Vagina (tissue), 2 donors: ENCODE data around the gene CACNA2D4.

Experiments used
- CTCF ChIP-seq, 3 experiments: fragments of 450-650 bp in 2 of 3; fragments of 200-600 bp in 1 of 3; sonication (generic) in 1 of 3; IDR thresholded peaks; one replicate each; pipeline ENCODE4 v1.5.1; 2017 to 2019; ENCODE audit warnings: antibody characterized with exemption in 3 of 3, mild to moderate bottlenecking in 2 of 3, moderate library complexity in 2 of 3
- POLR2A ChIP-seq, 2 donors: fragments of 450-650 bp; IDR thresholded peaks; one replicate each; pipeline ENCODE4 v1.6.1; 2017; ENCODE audit warnings: antibody characterized with exemption in 2 of 2, mild to moderate bottlenecking in 2 of 2, moderate library complexity in 2 of 2
- POLR2AphosphoS5 ChIP-seq, 2 donors: sonication (generic); formaldehyde crosslinking; IDR thresholded peaks; one replicate each; pipeline ENCODE4 v1.9.0; 2017; ENCODE audit warnings: antibody characterized with exemption in 2 of 2, mild to moderate bottlenecking in 2 of 2, low read depth in 1 of 2; ENCODE audit not compliant: insufficient read depth in 1 of 2

GRCh38 chr12:1758376-1758775 is 160.1 kb downstream of the CACNA2D4 start:
- no peak for TF ChIP-seq CTCF (IDR thresholded peaks at IDR 0.05)
- TF ChIP-seq POLR2A (IDR thresholded peaks at IDR 0.05) = no peak
- TF ChIP-seq POLR2AphosphoS5 (IDR thresholded peaks at IDR 0.05; ENCODE audit: insufficient read depth in 1 of 2, low read depth in 1 of 2) = no peak
